ENCODE measurements around the gene MARS2.
"Not testable (repeated sequence)": the region's sequence is repeated elsewhere in the genome, so short reads cannot be mapped to it uniquely, and the experiment has no call there.

Gene MARS2

GRCh38 chr2:197705121-197705911 lies at the start of gene MARS2:
Gene MARS2 (plus strand): TSS chr2:197705369. CDS start chr2:197705406, 37 bp downstream.
- peak; percentile 96 for DNase-seq

DNA sequence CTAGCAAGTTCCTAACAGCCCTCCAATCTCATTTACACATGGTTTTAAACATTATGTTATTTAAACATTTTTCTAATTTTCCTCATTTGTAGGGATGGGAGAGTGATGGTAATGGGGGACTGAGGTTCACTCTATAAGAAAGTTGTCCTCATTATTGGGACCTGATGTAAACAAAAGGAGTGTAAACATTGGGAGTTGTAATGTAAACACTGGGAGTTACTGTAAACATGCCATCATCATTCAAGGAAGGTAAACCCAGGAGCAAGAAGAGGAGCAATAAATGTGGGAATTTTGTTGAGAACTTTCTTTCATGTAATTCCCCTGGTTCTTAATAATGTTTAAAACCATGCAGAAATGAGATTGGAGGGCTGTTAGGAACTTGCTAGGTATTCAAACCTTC lies 47.6 kb upstream of the MARS2 start:
- DNase-seq = no peak

- DNase-seq = no peak
These were observed 43.5 kb upstream of the MARS2 start for GRCh38 chr2:197661626-197662025.

GRCh38 chr2:197666277-197666676 lies 38.9 kb upstream of the MARS2 start:
- DNase-seq = no peak

DNA sequence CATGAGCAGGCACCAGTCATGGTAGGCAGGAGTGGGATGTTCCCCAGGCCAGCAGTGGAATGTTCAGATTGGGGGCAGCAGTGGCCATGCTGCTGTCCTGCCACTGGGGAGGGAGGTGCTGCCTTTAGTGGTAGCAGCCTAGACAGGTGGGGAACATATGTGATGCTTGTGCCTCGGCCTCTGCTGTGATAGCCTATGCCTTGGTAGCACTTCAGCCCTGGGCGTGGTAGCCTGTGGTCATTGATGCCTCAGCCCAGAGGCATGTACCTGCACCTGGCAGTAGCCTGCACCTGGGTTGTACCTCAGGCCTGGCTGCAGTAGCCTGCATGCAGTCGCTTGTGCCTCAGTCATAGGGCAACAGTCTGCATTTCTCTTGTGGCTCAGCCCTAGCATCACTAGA lies 36.9 kb upstream of the MARS2 start:
- DNase-seq = no peak

DNA sequence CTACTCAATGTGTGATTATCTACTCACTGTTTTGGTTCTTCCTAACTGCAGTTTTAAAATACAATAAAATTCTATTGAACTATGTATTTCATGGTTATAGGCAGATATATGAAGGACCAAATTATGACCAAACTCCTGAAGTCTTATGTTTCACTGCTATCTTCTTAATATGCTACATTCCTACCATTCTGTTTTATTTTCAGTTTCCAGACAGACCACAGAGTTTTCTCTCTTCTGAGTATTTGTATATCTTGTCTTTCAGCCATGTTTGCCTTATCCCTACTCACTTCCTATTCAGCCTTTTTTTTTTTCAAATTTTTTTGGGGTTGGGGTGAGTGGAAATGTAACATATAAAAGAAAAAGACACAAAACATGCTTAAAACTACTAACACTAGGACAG lies 36.1 kb upstream of the MARS2 start:
- no peak for DNase-seq

DNA sequence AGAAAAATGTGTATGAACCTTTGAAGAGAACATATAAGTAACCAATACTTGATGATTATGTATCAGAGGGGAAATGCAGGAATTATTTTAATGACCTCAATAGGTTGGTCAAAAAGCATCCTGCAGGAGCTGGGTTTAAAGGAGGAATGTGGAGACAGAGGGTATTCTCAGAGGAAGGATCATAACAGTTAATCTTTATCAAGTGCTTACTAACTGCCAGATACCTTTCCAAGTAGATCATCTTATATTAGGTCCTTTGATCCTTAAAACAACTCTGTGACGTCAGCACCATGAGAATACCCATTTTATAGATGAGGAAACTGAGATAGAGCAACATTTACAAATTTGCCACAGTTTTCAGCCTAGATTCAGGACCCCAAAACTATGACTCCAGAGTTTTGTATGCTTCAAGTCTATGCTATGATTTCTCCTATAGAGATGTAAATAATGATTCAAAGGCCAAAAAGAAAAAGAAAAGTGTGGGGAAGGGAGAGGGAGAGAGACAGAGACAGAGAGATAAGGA lies 32.7 kb upstream of the MARS2 start:
- DNase-seq = no peak

DNA sequence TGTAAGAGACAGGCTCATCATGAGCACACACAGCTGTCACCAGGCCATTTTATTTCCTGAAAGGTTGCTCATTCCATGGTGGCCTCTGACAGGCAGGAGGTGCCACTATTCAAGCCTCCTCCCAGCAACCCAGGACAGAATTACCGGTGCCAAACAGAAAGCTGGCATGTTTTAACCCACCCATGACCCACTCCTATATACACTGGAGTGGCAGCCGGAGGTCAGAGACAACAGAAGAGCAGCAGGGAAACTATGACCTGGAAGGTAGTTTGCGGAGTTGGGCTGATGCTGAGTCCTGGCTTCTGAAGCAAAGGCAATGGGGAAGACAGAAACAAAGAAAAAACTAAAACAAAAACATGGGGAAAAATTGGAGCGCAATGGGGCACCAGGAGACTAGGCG lies 32.1 kb upstream of the MARS2 start:
- no peak for DNase-seq

- DNase-seq = no peak
These were observed 31.6 kb upstream of the MARS2 start for GRCh38 chr2:197673606-197674005.

GRCh38 chr2:197674060-197674459 lies 31.1 kb upstream of the MARS2 start:
- DNase-seq = no peak

DNA sequence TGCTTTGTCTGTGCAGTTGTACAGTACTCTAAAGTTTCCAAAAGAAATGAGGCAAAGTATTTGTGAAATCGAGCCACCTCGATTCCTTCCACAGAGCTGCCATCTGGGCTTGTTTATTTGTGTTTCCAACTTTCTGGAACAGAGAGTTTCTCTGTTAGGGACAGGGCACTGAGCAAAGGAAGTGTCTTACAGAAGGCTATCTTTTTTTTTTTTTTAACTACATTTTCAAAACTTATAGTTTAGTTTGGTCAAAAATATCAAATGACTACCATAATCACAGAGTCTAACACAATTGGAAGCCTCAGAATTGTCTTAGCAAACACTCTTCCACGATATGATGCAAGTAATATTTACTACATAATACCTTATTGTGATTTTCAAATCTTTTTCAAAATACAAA lies 30.6 kb upstream of the MARS2 start:
- no peak for DNase-seq

DNA sequence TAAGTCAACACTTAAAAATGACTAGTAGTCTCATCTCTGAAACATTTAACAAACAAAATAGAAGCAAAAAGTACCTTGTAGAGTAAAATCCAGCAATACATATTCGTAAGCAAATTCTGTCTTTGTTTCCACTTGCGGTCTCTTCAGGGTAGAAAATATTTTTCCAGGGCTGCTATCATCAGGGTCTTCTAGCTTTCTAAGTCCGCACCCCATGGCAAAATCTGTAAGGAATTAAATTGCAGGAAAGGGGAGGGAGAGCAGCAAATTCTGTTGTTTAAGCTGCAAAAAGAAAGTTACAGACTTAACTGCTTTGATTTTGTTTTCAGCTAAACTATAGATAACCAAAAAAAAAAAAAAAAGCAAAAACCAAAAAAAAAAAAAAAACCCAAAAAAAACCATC lies 29.9 kb upstream of the MARS2 start, which contains the start of gene RFTN2:
Gene RFTN2, minus strand, starts transcription at position 342 of the 400 bp plus-strand sequence. Its CDS starts 129 bp downstream, at position 213.
- DNase-seq = no peak

- no peak for DNase-seq
These were observed 29.4 kb upstream of the MARS2 start for GRCh38 chr2:197675711-197676188.

DNA sequence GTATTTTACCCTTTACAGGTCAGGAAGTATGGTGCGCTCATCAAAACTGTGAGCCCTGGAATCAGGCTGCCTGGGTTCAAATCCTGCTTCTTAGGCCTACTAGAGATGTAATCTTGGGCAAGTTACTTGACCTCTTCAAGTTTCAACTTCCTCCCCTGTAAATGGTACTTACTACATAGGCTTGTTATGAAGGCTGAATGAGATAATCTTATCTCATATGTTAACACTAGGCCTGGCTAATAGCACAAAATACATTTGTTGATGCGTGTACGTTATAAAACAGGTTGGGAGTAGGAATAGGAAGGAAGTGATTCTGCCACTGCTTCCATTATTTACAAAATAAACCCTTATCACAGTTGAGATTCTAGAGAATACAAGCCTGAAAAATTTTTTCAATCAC lies 28.1 kb upstream of the MARS2 start:
- DNase-seq = no peak

- DNase-seq = no peak
These were observed 27.7 kb upstream of the MARS2 start for GRCh38 chr2:197677483-197677882.

DNA sequence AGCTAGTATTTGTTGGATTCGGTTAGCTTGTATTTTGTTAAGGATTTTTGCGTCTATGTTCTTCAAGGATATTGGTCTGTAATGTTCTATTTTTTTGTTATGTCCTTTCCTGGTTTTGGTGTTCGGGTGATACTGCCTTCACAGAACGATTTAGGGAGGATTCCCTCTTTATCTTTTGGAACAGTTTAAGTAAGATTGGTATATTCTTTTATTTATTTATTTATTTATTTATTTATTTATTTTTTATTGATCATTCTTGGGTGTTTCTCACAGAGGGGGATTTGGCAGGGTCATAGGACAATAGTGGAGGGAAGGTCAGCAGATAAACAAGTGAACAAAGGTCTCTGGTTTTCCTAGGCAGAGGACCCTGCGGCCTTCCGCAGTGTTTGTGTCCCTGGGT lies 10.0 kb upstream of the MARS2 start:
- not testable (repeated sequence) for DNase-seq

DNA sequence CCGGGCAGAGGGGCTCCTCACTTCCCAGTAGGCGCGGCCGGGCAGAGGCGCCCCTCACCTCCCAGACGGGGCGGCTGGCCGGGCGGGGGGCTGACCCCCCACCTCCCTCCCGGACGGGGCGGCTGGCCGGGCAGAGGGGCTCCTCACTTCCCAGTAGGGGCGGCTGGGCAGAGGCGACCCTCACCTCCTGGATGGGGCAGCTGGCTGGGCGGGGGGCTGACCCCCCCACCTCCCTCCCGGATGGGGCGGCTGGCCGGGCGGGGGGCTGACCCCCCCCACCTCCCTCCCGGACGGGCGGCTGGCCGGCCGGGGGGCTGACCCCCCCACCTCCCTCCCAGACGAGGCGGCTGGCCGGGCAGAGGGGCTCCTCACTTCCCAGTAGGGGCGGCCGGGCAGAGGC lies 9.2 kb upstream of the MARS2 start:
- not testable (repeated sequence) for DNase-seq

DNA sequence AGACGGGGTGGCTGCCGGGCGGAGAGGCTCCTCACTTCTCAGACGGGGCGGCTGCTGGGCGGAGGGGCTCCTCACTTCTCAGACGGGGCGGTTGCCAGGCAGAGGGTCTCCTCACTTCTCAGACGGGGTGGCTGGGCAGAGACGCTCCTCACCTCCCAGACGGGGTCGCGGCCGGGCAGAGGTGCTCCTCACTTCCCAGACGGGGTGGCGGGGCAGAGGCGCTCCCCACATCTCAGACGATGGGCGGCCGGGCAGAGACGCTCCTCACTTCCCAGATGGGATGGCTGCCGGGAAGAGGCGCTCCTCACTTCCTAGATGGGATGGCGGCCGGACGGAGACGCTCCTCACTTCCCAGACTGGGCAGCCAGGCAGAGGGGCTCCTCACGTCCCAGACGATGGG lies 8.6 kb upstream of the MARS2 start:
- DNase-seq = not testable (repeated sequence)

- DNase-seq = not testable (repeated sequence)
These were observed 5.4 kb upstream of the MARS2 start for GRCh38 chr2:197699724-197700123.

- no peak for DNase-seq
These were observed 4.2 kb upstream of the MARS2 start for GRCh38 chr2:197700960-197701359.

- DNase-seq = no peak
These were observed 592 bp upstream of the MARS2 start for GRCh38 chr2:197704434-197705120.

DNA sequence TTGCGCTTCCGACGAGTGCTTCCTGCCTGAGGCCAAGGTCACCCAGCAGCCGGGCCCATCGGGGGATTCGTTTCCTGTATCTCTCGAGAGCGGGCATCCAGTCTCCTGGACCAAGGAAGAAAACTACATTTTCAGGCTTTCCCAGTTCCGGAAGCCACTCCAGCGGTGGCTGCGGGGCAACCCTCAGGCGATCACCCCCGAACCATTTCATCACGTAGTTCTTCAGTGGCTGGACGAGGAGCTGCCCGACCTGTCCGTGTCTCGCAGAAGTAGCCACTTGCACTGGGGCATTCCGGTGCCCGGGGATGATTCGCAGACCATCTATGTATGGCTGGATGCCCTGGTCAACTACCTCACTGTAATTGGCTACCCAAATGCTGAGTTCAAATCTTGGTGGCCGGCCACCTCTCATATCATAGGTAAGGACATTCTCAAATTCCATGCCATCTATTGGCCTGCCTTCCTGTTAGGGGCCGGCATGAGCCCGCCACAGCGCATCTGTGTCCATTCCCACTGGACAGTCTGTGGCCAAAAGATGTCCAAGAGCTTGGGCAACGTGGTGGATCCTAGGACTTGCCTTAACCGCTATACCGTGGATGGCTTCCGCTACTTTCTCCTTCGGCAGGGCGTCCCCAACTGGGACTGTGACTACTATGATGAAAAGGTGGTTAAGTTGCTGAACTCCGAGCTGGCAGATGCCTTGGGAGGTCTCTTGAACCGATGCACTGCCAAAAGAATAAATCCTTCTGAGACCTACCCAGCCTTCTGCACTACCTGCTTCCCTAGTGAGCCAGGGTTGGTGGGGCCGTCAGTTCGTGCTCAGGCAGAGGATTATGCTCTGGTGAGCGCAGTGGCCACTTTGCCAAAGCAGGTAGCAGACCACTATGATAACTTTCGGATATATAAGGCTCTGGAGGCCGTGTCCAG lies 1.0 kb downstream of the MARS2 start:
- no peak for DNase-seq

DNA sequence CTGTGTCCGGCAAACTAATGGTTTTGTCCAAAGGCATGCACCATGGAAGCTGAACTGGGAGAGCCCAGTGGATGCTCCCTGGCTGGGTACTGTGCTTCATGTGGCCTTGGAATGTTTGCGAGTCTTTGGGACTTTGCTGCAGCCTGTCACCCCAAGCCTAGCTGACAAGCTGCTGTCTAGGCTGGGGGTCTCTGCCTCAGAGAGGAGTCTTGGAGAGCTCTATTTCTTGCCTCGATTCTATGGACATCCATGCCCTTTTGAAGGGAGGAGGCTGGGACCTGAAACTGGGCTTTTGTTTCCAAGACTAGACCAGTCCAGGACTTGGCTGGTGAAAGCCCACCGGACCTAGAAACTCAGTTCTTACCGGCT lies 1.7 kb downstream of the MARS2 start:
- DNase-seq = no peak
